ENCODE results near the gene RMDN3.

Gene RMDN3

GRCh38 chr15:40769274-40770146, 14.5 kb upstream of the RMDN3 start, which contains the start of gene C15orf62:
Gene C15orf62, plus strand, starts transcription at chr15:40769980. Its CDS starts 516 bp downstream, at chr15:40770496.
- H2BK120ac ChIP-seq (ENCODE audit: insufficient read depth, low read length, poor library complexity): no peak within 1 kb of the TSS
- H3K4ac ChIP-seq (ENCODE audit: low read depth, low read length): no peak within 1 kb of the TSS
- H3K27me3 ChIP-seq (ENCODE audit: insufficient read depth, low read length): no peaks in the 10 kb centered on the region
- H3K79me1 ChIP-seq (ENCODE audit: low read length): no peaks in the 10 kb centered on the region
- H3K18ac ChIP-seq (ENCODE audit: low read length): no peak within 1 kb of the TSS
- 100% methylated on average over 4 of the region's 28 CpGs for WGBS (ENCODE audit: extremely low coverage, insufficient coverage, insufficient read length)
- no peak within 1 kb of the TSS for H3K4me2 ChIP-seq (ENCODE audit: low read length)
- no peak within 1 kb of the TSS for H3K14ac ChIP-seq (ENCODE audit: low read length)
- no peak within 1 kb of the TSS for H2BK12ac ChIP-seq (ENCODE audit: low read length)
- peaks cover 41 to 48% of the 10 kb centered on the region in 2 experiments for H3K36me3 ChIP-seq (ENCODE audit: control insufficient read depth in 1 of 2, insufficient read depth in 2 of 2, low read length in 2 of 2)
- no peak within 1 kb of the TSS for H4K8ac ChIP-seq (ENCODE audit: low read depth, low read length)
- H2BK5ac ChIP-seq (ENCODE audit: low read depth, low read length, poor library complexity): no peak within 1 kb of the TSS
- H3K79me2 ChIP-seq (ENCODE audit: control insufficient read depth, insufficient read depth, low read length, poor library complexity): no peaks in the 10 kb centered on the region
- no peak within 1 kb of the TSS for H4K91ac ChIP-seq (ENCODE audit: low read depth, low read length)
- DNase-seq: no peak
- no peak within 1 kb of the TSS for H2AFZ ChIP-seq (ENCODE audit: insufficient read depth, low read length, poor library complexity)
- no peak within 1 kb of the TSS for H3K9ac ChIP-seq (ENCODE audit: low read length)
- no peak within 1 kb of the TSS for H3K27ac ChIP-seq (ENCODE audit: low read depth, low read length)
- H3K9me3 ChIP-seq (ENCODE audit: insufficient read depth, low read depth, low read length): peaks cover 2% of the 10 kb centered on the region
- no peak within 1 kb of the TSS for H3K23ac ChIP-seq (ENCODE audit: low read length)
- no peak within 1 kb of the TSS for H4K12ac ChIP-seq (ENCODE audit: low read depth, low read length)
- H2AK5ac ChIP-seq (ENCODE audit: low read length): no peak within 1 kb of the TSS
- H3K4me3 ChIP-seq (ENCODE audit: low read depth, low read length): no peak within 1 kb of the TSS
- H3K4me1 ChIP-seq (ENCODE audit: control insufficient read depth in 1 of 2, insufficient read depth in 2 of 2, low read length in 2 of 2): peaks cover 11% of the 10 kb centered on the region in 2 experiments

DNA sequence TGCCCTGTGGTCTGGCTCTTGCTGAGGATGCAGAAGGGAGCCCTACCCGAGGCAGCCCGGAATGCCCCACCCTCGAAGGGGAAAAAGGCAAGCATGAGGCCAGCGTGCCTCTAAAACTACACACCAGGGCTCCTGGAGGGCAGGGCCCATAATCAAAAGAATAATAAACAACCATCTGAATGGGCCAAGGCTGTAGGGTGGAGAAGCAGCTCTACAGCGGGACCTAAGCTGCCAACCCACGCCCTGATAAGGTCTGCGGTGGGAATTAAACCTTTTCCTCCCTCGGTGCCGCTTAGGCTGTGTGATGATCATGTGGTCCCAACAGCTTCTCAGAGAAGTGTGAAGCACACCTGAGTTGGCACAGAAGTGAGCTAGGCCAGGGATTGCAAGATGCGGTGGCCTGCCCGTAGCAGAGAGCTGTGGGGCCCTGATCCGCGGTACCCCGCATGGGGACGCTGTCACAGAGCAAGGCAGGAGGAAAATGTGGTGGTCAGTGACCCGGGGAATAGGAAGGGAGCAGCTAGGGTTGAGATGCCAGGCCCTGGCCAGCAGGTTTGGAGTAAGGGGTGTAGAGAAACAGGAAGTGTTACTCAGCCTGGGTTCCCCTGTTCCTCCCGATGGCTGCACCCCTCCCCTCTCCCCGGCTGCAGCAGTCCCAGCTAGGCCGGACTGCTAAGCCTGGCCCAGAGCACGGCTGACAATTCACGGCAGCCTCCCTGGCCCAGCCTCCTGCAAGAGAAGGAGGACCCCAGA, 13.6 kb upstream of the RMDN3 start:
- H2AK5ac ChIP-seq (ENCODE audit: low read length): no peak overlapping the region
- no CpG with 5 or more reads among the region's 21 CpGs for WGBS (ENCODE audit: extremely low coverage, insufficient coverage, insufficient read length)
- H3K9ac ChIP-seq (ENCODE audit: low read length): no peak overlapping the region

DNA sequence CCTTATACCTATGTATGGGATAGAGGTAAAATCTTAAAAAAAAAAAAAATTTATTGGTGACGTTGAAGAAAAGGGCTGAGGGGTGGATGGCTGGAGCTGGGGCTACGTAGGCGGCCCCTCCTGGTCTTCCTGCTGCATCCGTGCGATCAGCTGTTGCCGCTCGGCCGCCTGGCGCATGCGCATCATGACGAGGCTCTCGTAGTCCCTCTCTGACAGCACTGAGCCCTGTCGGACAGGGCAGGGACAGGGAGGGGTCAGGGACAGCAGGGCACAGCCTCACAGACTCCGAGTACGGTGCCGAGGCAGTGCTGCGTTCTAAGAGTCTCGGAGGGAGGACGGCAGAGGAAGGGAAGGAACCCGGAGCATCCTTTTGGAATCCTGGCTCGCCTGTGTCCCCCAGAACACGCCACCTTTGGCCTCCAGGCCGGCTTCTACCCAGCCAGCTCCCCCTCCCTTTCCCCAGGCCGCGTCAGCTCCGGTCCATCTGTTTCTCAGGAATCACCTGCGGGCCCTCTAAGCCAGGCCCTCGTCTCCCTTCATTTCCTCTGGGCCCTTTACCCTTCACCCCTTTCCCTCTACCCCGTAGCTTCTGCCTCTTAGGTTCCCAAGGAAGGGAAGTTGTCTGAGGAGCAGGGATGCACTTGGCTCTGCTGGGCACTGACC, 12.9 kb upstream of the RMDN3 start:
- Histone ChIP-seq H2AK5ac (ENCODE audit: low read length) (no peak overlapping the region), H3K27me3 (ENCODE audit: insufficient read depth, low read length) (no peaks in the 10 kb centered on the region)
- WGBS (ENCODE audit: extremely low coverage, insufficient coverage, insufficient read length): no CpG with 5 or more reads among the region's 29 CpGs

More for the DNA sequence above, 13.6 kb upstream of the RMDN3 start:
- H3K4me2 ChIP-seq (ENCODE audit: low read length): no peak overlapping the region
- H3K36me3 ChIP-seq (ENCODE audit: control insufficient read depth in 1 of 2, insufficient read depth in 2 of 2, low read length in 2 of 2): peaks cover 34 to 40% of the 10 kb centered on the region in 2 experiments
- H3K79me1 ChIP-seq (ENCODE audit: low read length): peaks cover 5% of the 10 kb centered on the region
- no peak overlapping the region for H4K8ac ChIP-seq (ENCODE audit: low read depth, low read length)
- H3K27me3 ChIP-seq (ENCODE audit: insufficient read depth, low read length): no peaks in the 10 kb centered on the region
- no peak overlapping the region for H2BK12ac ChIP-seq (ENCODE audit: low read length)
- no peak overlapping the region for H3K23ac ChIP-seq (ENCODE audit: low read length)
- H3K79me2 ChIP-seq (ENCODE audit: control insufficient read depth, insufficient read depth, low read length, poor library complexity): no peaks in the 10 kb centered on the region
- H3K4ac ChIP-seq (ENCODE audit: low read depth, low read length): no peak overlapping the region
- H2BK120ac ChIP-seq (ENCODE audit: insufficient read depth, low read length, poor library complexity): no peak overlapping the region
- H3K4me1 ChIP-seq (ENCODE audit: control insufficient read depth in 1 of 2, insufficient read depth in 2 of 2, low read length in 2 of 2): peaks cover 12 to 13% of the 10 kb centered on the region in 2 experiments
- no peak overlapping the region for H4K91ac ChIP-seq (ENCODE audit: low read depth, low read length)
- no peak for DNase-seq
- H4K12ac ChIP-seq (ENCODE audit: low read depth, low read length): no peak overlapping the region
- no peak overlapping the region for H2BK5ac ChIP-seq (ENCODE audit: low read depth, low read length, poor library complexity)
- H3K9me3 ChIP-seq (ENCODE audit: insufficient read depth, low read depth, low read length): peaks cover 2% of the 10 kb centered on the region
- H3K18ac ChIP-seq (ENCODE audit: low read length): no peak overlapping the region
- H3K14ac ChIP-seq (ENCODE audit: low read length): no peak overlapping the region
- no peak overlapping the region for H3K27ac ChIP-seq (ENCODE audit: low read depth, low read length)
- H3K4me3 ChIP-seq (ENCODE audit: low read depth, low read length): no peak overlapping the region
- no peak overlapping the region for H2AFZ ChIP-seq (ENCODE audit: insufficient read depth, low read length, poor library complexity)

More for the DNA sequence above, 12.9 kb upstream of the RMDN3 start:
- no peak overlapping the region for H3K4ac ChIP-seq (ENCODE audit: low read depth, low read length)
- H2BK5ac ChIP-seq (ENCODE audit: low read depth, low read length, poor library complexity): no peak overlapping the region
- no peak for DNase-seq
- H3K4me1 ChIP-seq (ENCODE audit: control insufficient read depth in 1 of 2, insufficient read depth in 2 of 2, low read length in 2 of 2): peaks cover 18 to 19% of the 10 kb centered on the region in 2 experiments
- no peak overlapping the region for H4K8ac ChIP-seq (ENCODE audit: low read depth, low read length)
- H3K9me3 ChIP-seq (ENCODE audit: insufficient read depth, low read depth, low read length): peaks cover 2% of the 10 kb centered on the region
- H4K12ac ChIP-seq (ENCODE audit: low read depth, low read length): no peak overlapping the region
- no peak overlapping the region for H4K91ac ChIP-seq (ENCODE audit: low read depth, low read length)
- H3K23ac ChIP-seq (ENCODE audit: low read length): no peak overlapping the region
- H3K79me1 ChIP-seq (ENCODE audit: low read length): peaks cover 11% of the 10 kb centered on the region
- H3K14ac ChIP-seq (ENCODE audit: low read length): no peak overlapping the region
- no peak overlapping the region for H2BK12ac ChIP-seq (ENCODE audit: low read length)
- H3K4me3 ChIP-seq (ENCODE audit: low read depth, low read length): no peak overlapping the region
- no peak overlapping the region for H2BK120ac ChIP-seq (ENCODE audit: insufficient read depth, low read length, poor library complexity)
- no peak overlapping the region for H2AFZ ChIP-seq (ENCODE audit: insufficient read depth, low read length, poor library complexity)
- no peak overlapping the region for H3K4me2 ChIP-seq (ENCODE audit: low read length)
- no peak overlapping the region for H3K27ac ChIP-seq (ENCODE audit: low read depth, low read length)
- H3K79me2 ChIP-seq (ENCODE audit: control insufficient read depth, insufficient read depth, low read length, poor library complexity): no peaks in the 10 kb centered on the region
- no peak overlapping the region for H3K9ac ChIP-seq (ENCODE audit: low read length)
- peaks cover 27 to 33% of the 10 kb centered on the region in 2 experiments for H3K36me3 ChIP-seq (ENCODE audit: control insufficient read depth in 1 of 2, insufficient read depth in 2 of 2, low read length in 2 of 2)
- no peak overlapping the region for H3K18ac ChIP-seq (ENCODE audit: low read length)

Data from trophoblast cell (in vitro differentiated cells and primary cell).